Measurements from ENCODE around the gene LYPD6B.

LYPD6B gene

GRCh38 chr2:148998831-148999200 is 39.7 kb upstream of the LYPD6B start:
- Histone ChIP-seq H3K9ac (ENCODE audit: insufficient read length) (no peak overlapping the region), H3K9me3 (ENCODE audit: low read depth, low read length) (no peaks in the 10 kb centered on the region), H3K4me3 (no peak overlapping the region), H3K27ac (no peak overlapping the region), H3K36me3 (ENCODE audit: insufficient read depth, low read length) (no peaks in the 10 kb centered on the region)
- TF ChIP-seq FOXP2 (optimal IDR thresholded peaks at IDR 0.05; ENCODE audit: control extremely low read depth, extremely low read length, insufficient read depth) (no peak), POLR2AphosphoS5 (IDR thresholded peaks at IDR 0.05; ENCODE audit: borderline replicate concordance, low read depth, low read length) (no peak), EZH2 (IDR thresholded peaks at IDR 0.05) (no peak)
- DNase-seq (ENCODE audit: low read depth, low spot score) = no peak

- Histone ChIP-seq H3K9me3 (ENCODE audit: low read depth, low read length) (no peaks in the 10 kb centered on the region), H3K36me3 (ENCODE audit: insufficient read depth, low read length) (no peaks in the 10 kb centered on the region), H3K4me3 (no peak overlapping the region), H3K27ac (no peak overlapping the region), H3K9ac (ENCODE audit: insufficient read length) (no peak overlapping the region)
- TF ChIP-seq POLR2AphosphoS5 (IDR thresholded peaks at IDR 0.05; ENCODE audit: borderline replicate concordance, low read depth, low read length) = no peak
- no peak for TF ChIP-seq EZH2 (IDR thresholded peaks at IDR 0.05)
- no peak for TF ChIP-seq FOXP2 (optimal IDR thresholded peaks at IDR 0.05; ENCODE audit: control extremely low read depth, extremely low read length, insufficient read depth)
- no peak for DNase-seq (ENCODE audit: low read depth, low spot score)
Measured at GRCh38 chr2:148999451-148999921, 39.0 kb upstream of the LYPD6B start.

GRCh38 chr2:149000158-149000938 is 38.2 kb upstream of the LYPD6B start:
- Histone ChIP-seq H3K4me3 (no peak overlapping the region), H3K36me3 (ENCODE audit: insufficient read depth, low read length) (no peaks in the 10 kb centered on the region), H3K9ac (ENCODE audit: insufficient read length) (no peak overlapping the region), H3K27ac (no peak overlapping the region), H3K9me3 (ENCODE audit: low read depth, low read length) (no peaks in the 10 kb centered on the region)
- no peak for TF ChIP-seq FOXP2 (optimal IDR thresholded peaks at IDR 0.05; ENCODE audit: control extremely low read depth, extremely low read length, insufficient read depth)
- TF ChIP-seq EZH2 (IDR thresholded peaks at IDR 0.05) = no peak
- TF ChIP-seq POLR2AphosphoS5 (IDR thresholded peaks at IDR 0.05; ENCODE audit: borderline replicate concordance, low read depth, low read length) = no peak
- no peak for DNase-seq (ENCODE audit: low read depth, low spot score)

GRCh38 chr2:149001496-149001895 is 37.0 kb upstream of the LYPD6B start:
- DNase-seq (ENCODE audit: low read depth, low spot score) = no peak
- no peak overlapping the region for H3K27ac ChIP-seq
- H3K4me3 ChIP-seq = no peak overlapping the region
- no peak overlapping the region for H3K9ac ChIP-seq (ENCODE audit: insufficient read length)
- H3K36me3 ChIP-seq (ENCODE audit: insufficient read depth, low read length) = no peaks in the 10 kb centered on the region
- H3K9me3 ChIP-seq (ENCODE audit: low read depth, low read length) = no peaks in the 10 kb centered on the region
- TF ChIP-seq EZH2 (IDR thresholded peaks at IDR 0.05) (no peak), FOXP2 (optimal IDR thresholded peaks at IDR 0.05; ENCODE audit: control extremely low read depth, extremely low read length, insufficient read depth) (no peak), POLR2AphosphoS5 (IDR thresholded peaks at IDR 0.05; ENCODE audit: borderline replicate concordance, low read depth, low read length) (no peak)

GRCh38 chr2:149002378-149002890 is 36.1 kb upstream of the LYPD6B start:
- DNase-seq (ENCODE audit: low read depth, low spot score) = no peak
- no peak for TF ChIP-seq POLR2AphosphoS5 (IDR thresholded peaks at IDR 0.05; ENCODE audit: borderline replicate concordance, low read depth, low read length)
- TF ChIP-seq EZH2 (IDR thresholded peaks at IDR 0.05) = no peak
- no peak for TF ChIP-seq FOXP2 (optimal IDR thresholded peaks at IDR 0.05; ENCODE audit: control extremely low read depth, extremely low read length, insufficient read depth)
- H3K4me3 ChIP-seq = no peak overlapping the region
- H3K9me3 ChIP-seq (ENCODE audit: low read depth, low read length) = no peaks in the 10 kb centered on the region
- no peak overlapping the region for H3K9ac ChIP-seq (ENCODE audit: insufficient read length)
- H3K27ac ChIP-seq = no peak overlapping the region
- H3K36me3 ChIP-seq (ENCODE audit: insufficient read depth, low read length) = no peaks in the 10 kb centered on the region

GRCh38 chr2:149002891-149003740 is 35.4 kb upstream of the LYPD6B start:
- no peak for DNase-seq (ENCODE audit: low read depth, low spot score)
- no peaks in the 10 kb centered on the region for H3K36me3 ChIP-seq (ENCODE audit: insufficient read depth, low read length)

GRCh38 chr2:149004836-149005235 is 33.7 kb upstream of the LYPD6B start:
- H3K36me3 ChIP-seq (ENCODE audit: insufficient read depth, low read length) = no peaks in the 10 kb centered on the region
- no peak overlapping the region for H3K9ac ChIP-seq (ENCODE audit: insufficient read length)
- no peak for DNase-seq (ENCODE audit: low read depth, low spot score)
- H3K27ac ChIP-seq = peak overlapping the region; percentile 92
- H3K9me3 ChIP-seq (ENCODE audit: low read depth, low read length) = no peaks in the 10 kb centered on the region
- no peak for TF ChIP-seq FOXP2 (optimal IDR thresholded peaks at IDR 0.05; ENCODE audit: control extremely low read depth, extremely low read length, insufficient read depth)
- no peak for TF ChIP-seq POLR2AphosphoS5 (IDR thresholded peaks at IDR 0.05; ENCODE audit: borderline replicate concordance, low read depth, low read length)
- no peak for TF ChIP-seq EZH2 (IDR thresholded peaks at IDR 0.05)
- peak overlapping the region; percentile 51 for H3K4me3 ChIP-seq

More at GRCh38 chr2:149002891-149003740, 35.4 kb upstream of the LYPD6B start:
- Histone ChIP-seq H3K27ac (no peak overlapping the region), H3K4me3 (no peak overlapping the region), H3K9ac (ENCODE audit: insufficient read length) (no peak overlapping the region), H3K9me3 (ENCODE audit: low read depth, low read length) (no peaks in the 10 kb centered on the region)
- no peak for TF ChIP-seq EZH2 (IDR thresholded peaks at IDR 0.05)
- TF ChIP-seq FOXP2 (optimal IDR thresholded peaks at IDR 0.05; ENCODE audit: control extremely low read depth, extremely low read length, insufficient read depth) = no peak
- TF ChIP-seq POLR2AphosphoS5 (IDR thresholded peaks at IDR 0.05; ENCODE audit: borderline replicate concordance, low read depth, low read length) = no peak

- H3K36me3 ChIP-seq (ENCODE audit: insufficient read depth, low read length) = no peaks in the 10 kb centered on the region
- no peak for DNase-seq (ENCODE audit: low read depth, low spot score)
- TF ChIP-seq POLR2AphosphoS5 (IDR thresholded peaks at IDR 0.05; ENCODE audit: borderline replicate concordance, low read depth, low read length) (no peak), EZH2 (IDR thresholded peaks at IDR 0.05) (no peak), FOXP2 (optimal IDR thresholded peaks at IDR 0.05; ENCODE audit: control extremely low read depth, extremely low read length, insufficient read depth) (no peak)
- H3K27ac ChIP-seq = peak overlapping the region; percentile 92
- no peak overlapping the region for H3K9ac ChIP-seq (ENCODE audit: insufficient read length)
- H3K4me3 ChIP-seq = peak overlapping the region; percentile 51
- no peaks in the 10 kb centered on the region for H3K9me3 ChIP-seq (ENCODE audit: low read depth, low read length)
Measured at GRCh38 chr2:149005471-149006077, 32.9 kb upstream of the LYPD6B start.
